Retinal pigment epithelial cell (primary cell): ENCODE measurements around the gene SDCCAG8.

Source experiments
- DNase-seq: peaks from one replicate; pipeline ENCODE4 v3.0.0-alpha.2; 2010; ENCODE audit warnings: low read depth
- H3K4me3 ChIP-seq: 2 replicates; pipeline ENCODE4 v1.5.1; 2011; ENCODE audit warnings: mild to moderate bottlenecking, low read length, control low read depth, moderate library complexity
- TF ChIP-seq, protein P1 (sequence below): conservative IDR thresholded peaks from 2 replicates; pipeline ENCODE4 v1.5.1; 2011; ENCODE audit warnings: low read depth, low read length, control low read depth, inconsistent platforms

SDCCAG8 gene

DNA sequence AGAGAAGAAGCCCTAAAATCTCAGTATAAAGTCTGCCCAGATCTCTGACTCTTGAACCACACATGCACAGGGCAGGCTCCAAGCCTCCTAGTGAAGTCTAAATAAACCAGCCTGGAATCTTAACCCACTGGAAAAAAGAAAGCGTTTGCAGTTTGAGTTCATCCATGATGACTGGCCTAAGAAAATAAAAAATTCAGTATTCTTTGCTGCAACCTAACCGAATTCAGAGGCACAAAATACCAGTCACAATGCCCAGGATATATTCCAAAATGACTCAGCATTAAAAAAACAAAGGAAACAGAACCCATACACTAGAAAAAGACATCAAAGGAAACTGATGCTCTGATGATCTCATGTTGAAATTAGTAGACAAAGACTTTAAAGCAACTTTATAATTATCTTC lies 269.2 kb downstream of the SDCCAG8 start:
- DNase-seq: no peak
- H3K4me3 ChIP-seq: no peak overlapping the region
- TF ChIP-seq, protein P1, sequence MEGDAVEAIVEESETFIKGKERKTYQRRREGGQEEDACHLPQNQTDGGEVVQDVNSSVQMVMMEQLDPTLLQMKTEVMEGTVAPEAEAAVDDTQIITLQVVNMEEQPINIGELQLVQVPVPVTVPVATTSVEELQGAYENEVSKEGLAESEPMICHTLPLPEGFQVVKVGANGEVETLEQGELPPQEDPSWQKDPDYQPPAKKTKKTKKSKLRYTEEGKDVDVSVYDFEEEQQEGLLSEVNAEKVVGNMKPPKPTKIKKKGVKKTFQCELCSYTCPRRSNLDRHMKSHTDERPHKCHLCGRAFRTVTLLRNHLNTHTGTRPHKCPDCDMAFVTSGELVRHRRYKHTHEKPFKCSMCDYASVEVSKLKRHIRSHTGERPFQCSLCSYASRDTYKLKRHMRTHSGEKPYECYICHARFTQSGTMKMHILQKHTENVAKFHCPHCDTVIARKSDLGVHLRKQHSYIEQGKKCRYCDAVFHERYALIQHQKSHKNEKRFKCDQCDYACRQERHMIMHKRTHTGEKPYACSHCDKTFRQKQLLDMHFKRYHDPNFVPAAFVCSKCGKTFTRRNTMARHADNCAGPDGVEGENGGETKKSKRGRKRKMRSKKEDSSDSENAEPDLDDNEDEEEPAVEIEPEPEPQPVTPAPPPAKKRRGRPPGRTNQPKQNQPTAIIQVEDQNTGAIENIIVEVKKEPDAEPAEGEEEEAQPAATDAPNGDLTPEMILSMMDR: no peak

DNA sequence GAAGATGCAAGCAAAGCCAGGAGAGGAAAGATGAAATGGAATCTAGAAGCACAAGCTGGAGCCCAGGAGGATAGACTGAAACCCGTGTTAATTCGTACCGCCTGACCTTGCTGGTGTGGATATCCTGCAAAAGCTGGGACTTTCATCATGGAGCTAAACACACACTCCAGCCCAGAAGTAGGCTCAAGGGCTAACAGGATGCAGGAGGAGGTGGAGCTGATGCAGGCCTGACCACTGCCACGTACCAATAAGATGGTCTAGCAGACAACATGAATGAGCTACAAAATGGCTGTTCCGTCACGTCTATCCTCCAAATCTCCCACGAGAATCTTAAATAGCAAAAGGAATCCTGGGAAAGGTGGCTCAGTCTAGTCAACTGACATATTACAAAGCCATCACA lies 270.3 kb downstream of the SDCCAG8 start:
- DNase-seq: no peak
- TF ChIP-seq, protein P1: no peak
- no peak overlapping the region for H3K4me3 ChIP-seq

DNA sequence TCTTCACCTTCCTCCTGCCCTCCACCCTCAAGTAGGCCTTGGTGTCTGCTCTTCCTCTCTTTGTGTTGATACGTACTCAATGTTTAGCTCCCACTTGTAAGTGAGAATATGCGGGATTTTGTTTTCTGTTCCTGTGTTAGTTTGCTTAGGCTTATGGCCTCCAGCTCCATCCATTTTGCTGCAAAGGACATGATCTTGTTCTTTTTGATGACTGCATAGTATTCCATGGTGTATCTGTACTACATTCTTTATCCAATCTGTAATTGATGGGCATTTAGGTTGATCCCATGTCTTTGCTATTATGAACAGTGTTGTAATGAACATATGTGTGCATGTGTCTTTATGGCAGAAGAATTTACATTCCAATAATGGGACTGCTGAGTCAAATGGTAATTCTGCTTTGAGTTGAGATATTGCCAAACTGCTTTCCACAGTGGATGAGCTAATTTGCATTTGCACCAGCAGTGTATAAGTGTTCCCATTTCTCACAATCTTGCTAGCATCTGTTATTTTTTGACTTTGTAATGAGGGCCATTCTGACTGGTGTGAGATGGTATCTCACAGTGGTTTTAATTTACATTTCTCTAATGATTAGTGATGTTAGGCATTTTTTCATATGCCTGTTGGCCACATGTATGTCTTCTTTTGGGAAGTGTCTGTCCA lies 272.7 kb downstream of the SDCCAG8 start:
- TF ChIP-seq, protein P1: no peak
- H3K4me3 ChIP-seq: no peak overlapping the region
- DNase-seq: no peak

DNA sequence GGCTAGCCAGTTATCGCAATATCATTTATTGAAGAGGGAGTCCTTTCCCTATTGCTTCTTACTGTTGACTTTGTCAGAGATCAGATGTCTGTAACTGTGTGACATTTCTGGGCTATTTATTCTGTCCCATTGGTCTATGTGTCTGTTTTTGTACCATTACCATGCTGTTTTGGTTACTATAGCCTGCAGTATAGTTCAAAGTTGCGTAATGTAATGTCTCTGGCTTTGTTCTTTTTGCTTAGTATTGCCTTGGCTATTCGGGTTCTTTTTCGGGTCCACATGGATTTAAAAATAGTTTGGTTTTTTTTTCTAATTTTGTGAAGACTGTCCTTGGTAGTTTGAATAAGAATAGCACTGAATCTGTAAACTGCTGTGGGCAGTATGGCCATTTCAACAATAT lies 273.7 kb downstream of the SDCCAG8 start:
- H3K4me3 ChIP-seq: no peak overlapping the region
- DNase-seq: no peak
- TF ChIP-seq, protein P1: no peak

DNA sequence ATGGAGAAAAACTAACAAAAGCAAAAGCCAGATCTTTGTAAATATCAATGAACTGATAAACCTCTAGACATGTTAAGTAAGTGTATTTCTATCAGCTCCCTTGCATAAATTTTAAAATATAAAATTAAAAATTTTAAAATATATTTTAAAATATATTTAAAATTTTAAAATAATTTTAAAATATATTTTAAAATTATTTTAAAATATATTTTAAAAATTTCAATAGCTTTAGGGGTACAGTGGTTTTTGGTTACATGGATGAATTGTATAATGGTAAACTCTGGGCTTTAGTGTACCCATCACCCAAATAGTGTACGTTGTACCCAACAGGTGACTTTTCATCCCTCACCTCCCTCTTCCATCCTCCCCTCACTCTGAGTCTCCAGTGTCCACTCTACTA lies 279.2 kb downstream of the SDCCAG8 start:
- TF ChIP-seq, protein P1: no peak
- no peak for DNase-seq
- no peak overlapping the region for H3K4me3 ChIP-seq

DNA sequence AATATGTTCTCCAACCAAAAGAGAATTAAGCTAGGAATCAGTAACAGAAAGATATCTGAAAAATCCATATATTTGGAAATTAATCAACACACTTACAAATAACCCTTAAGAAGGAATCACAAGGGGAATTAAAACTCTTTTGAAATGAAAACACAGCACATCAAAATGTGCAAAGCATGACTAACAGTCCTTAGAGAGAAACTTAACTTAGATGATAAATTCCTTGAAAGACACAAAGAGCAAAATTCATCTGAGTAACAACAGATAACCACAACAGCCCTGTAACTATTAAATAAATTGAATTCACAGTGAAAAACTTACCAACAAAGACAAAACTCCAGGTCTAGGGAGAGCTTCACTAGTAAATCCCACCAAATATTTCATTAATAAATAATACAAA lies 283.8 kb downstream of the SDCCAG8 start:
- no peak for DNase-seq
- no peak overlapping the region for H3K4me3 ChIP-seq
- TF ChIP-seq, protein P1: no peak

DNA sequence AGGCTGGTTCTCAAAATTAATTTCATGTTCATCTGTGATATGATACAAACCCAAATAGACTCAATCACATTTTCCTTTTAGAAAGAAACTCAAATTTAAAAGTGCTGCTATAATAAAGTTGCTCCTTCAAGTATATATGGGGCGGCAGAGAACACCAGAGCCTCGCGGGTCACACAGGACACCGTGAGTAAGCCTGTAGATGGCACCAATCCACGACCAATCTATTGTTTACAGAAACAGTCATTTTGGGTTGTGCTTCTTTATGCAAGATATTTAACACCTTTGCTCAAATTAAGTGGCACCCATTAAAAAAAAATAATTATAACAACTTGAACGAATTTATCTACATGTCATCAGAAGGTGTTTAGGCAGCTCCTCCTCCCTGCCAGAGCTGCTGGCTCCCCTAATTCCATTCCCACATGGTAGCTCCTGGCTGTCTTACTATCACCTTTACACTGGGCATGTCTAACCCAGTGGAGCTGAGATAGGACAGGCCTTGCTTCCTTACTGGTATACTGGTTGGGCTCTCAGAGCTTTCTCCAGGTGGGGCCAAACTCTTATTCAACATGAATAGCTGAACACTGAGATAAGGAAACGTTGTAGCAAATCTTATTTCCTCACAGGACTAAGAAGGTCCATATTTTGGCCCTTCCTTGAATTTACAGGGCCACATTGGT lies 287.0 kb downstream of the SDCCAG8 start:
- H3K4me3 ChIP-seq: no peak overlapping the region
- DNase-seq: no peak
- TF ChIP-seq, protein P1: no peak
